GM19468 (cell line): ENCODE measurements around the gene CACNA2D3.

ENCODE experiments used
- ATAC-seq: cut with Tn5 transposase; IDR thresholded peaks from one replicate; pipeline ENCODE4 v1.9.1; 2021; ENCODE audit warnings: mild to moderate bottlenecking, moderate library complexity, moderate number of reproducible peaks; ENCODE audit not compliant: unreplicated experiment; ENCODE audit errors: extremely low read depth

Gene CACNA2D3

DNA sequence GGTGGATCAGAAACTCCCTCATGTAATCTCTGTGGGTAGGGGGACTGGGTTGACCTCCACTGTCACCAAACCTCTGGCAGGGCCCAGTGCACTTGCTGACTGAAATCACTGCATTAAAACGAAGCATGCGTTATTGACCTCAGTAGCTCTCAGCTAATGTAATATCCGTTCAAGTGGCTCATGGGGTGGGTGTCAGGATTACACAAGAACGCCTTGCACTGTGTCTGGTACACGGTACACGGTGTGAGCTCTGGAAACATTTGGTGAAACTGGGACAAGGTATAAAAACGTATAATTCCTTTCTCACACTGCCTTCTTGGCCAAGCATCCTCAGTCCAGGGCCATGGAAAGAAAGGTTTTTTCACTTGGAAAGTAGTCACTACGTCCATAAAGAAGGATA lies 793.6 kb downstream of the CACNA2D3 start:
- no peak for ATAC-seq

- ATAC-seq = no peak
Measured at GRCh38 chr3:54916732-54917131, 794.4 kb downstream of the CACNA2D3 start.

DNA sequence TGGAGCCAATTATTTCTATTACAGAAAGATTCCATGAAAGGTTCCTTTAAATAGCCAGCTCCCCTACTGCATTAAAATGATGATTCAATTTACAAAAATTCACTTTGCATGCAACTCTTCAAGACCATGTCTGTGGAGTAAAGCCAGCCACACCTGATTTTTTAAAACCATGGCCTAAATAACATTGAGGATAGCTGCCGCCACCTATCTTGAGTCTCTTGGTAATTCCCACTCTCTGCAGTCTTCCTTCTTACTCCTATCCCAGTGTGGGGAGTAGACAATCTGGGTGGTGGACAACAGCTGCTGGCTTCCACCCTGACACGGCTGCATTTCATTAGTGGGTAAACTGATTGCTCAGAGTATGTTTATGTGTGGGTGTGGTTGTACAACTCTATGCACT lies 794.8 kb downstream of the CACNA2D3 start:
- ATAC-seq = no peak

DNA sequence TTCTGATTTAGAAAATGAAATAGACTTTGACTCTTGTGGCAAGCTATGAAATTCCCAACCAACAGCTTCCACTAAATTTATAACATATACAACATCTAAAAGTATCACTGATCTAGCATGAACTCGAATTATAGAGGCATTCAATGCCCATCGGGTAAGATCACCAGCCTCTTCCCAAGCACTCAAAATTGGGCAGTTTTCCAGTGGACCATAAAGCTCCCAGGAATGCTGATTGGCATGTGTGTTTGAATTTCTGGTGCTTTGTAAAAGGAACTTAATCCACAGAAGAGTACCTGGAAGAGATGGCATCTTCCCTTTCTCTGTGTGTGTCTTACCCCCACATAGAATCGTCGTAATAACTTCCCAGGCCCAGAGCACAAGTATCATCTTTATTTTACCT lies 795.5 kb downstream of the CACNA2D3 start:
- no peak for ATAC-seq

GRCh38 chr3:54918516-54918915 lies 796.2 kb downstream of the CACNA2D3 start:
- ATAC-seq = no peak

GRCh38 chr3:54928046-54928770 lies 805.9 kb downstream of the CACNA2D3 start, which contains the start of gene LRTM1:
Gene LRTM1, minus strand, starts transcription at chr3:54928059. Its CDS starts 148 bp downstream, at chr3:54927911.
- no peak for ATAC-seq

GRCh38 chr3:54931182-54931581 lies 808.8 kb downstream of the CACNA2D3 start:
- no peak for ATAC-seq

DNA sequence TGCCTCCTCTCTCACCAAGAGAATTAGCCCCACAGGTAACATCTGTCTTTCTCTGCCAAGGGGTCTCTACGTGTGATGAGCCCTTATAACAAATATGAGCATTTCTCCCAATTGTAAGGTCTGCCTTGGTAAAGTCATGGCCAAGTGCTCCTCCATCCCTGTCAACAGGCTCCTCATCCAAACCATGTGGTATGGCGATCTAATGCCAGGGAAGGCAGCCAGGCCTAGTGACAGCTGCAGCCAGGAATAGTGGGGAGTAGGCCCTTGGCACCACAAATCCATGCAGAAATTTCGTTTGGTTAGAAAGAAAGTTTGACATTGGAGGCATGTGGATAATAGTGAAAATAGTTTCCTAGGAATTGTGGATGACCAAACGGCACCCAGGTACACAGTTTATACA lies 810.3 kb downstream of the CACNA2D3 start:
- ATAC-seq = no peak

DNA sequence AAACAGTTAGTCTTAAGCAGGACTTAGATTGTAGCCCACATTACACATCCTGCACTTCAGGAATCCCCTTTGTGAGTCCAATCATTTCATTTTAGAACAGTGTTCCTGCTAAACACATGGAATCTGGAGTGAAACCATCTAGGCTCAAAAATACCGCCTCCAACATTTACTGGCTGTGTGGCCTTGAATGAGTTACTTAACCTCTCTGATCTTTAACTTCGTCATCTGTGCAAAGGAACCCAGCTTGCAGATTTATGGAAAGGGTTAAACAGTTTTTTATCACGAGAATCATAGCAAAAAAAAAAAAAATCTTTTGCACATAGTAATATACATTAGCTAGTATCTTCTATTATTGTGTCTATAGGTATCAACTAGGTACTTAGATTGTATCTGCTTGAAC lies 813.5 kb downstream of the CACNA2D3 start:
- ATAC-seq = no peak

GRCh38 chr3:54936561-54936960 lies 814.2 kb downstream of the CACNA2D3 start:
- no peak for ATAC-seq

DNA sequence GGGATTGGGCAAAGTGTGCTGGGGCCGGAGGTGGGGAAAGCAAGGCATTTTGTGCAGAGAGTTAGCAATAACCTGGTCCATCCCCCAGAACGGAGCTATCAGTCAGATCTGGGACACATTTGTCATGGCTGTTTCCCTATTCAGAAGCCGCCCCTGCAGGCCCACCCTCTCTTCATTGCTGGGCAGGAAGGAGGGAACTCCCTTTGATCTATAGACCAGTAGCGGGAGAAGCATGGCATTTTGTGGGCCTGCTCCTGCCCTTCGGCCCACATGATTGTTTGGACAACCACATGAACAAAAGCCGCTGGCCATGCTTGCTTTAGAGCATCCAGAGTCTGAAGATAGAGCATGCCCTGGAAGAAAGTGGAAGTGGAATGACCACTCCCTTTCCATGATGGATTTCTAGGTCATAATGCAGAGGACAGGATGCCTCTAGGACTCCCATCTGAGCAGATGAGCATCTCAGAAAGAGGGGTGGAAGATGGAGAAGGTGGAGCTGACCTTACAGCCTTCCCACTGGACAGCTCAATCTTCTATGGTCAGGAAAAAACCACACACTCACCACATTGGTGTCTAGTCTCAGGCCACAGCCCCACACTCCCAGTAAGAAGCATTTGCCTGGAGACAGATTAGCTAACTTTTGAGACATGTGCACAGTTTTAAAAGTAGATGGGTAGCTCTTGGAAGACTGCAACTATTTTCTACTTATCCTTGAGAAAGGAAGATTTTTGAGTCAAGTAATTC lies 817.4 kb downstream of the CACNA2D3 start:
- no peak for ATAC-seq

DNA sequence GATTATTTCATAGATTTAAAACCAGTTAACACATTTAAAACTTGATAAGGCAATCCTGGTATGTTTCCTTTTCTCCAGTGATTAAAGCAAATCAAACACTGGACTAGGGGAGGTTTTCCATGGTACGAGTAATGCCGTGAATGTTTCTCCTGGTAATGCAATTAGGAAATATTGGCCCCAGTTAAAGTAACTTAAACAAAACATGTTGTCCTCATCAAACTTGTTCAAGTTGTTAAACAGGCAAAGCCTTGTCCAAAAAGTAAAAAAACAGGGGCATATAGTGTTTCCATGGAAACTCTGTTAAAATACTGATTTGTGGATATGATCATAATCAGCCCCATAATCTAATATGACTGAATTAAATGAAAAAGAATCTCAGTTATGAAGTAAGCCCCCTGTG lies 818.6 kb downstream of the CACNA2D3 start:
- ATAC-seq = no peak

DNA sequence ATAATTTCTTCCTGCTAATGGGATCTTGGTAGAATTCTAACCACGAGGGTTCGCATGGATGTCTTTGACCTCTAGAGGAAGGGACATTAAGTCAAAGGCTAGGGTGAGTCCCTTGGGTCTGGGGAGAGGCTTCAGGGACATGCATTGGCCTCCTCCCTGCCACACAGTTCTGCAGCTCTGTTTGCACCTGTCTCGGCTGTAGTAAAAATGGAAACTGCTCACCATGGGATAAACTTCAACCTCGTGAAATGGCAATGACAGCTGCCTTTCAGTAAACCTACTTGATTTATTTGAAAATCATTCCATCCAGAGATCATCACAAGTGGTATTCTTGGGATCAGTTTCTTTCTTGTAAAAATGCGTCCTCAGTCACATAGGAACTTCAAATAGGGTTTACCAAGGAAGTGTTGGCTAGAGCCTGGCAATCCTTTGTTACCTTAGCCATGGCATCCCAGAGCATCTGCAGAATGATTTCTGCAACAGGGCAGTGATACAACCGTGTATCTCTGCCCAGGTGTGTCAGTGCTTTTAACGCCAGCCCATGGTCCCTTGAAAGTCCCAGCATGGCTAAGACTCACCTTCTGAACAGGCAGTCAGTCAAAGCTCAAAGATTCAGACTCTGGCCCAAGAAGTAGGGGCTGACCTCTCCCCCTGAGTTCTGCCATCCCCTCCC lies 819.5 kb downstream of the CACNA2D3 start:
- ATAC-seq = no peak

- ATAC-seq = no peak
Measured at GRCh38 chr3:54949491-54950044, 827.2 kb downstream of the CACNA2D3 start.

DNA sequence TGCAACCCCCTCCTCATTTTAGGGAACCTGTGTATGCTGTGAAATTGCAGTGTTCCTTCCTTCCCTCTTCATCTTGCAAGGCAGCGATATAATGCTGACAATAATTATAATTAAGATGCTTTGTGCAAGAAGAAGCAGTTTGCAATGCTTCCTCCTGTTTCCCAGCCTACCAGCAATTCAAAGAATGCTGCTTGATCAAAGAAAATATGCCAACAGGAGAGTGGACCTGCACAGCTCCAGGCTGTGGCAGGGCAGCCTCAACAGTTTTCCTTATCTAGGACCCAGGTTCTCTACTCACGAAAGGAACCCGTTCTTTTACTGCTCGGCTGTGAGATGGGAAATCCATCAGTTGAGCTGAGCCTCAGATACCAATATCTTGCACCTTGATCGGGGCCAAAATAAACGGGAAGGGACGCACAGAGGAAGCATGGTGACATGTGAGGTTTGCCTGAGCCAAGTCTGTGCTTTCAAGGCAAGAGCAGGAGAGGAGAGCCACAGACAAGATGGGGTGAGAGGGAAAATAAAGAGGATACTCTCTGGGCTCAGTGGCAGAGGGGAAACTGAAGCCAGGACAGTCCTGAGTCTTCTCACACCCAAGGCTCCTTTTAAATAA lies 828.1 kb downstream of the CACNA2D3 start:
- ATAC-seq = no peak

GRCh38 chr3:54951405-54951804 lies 829.1 kb downstream of the CACNA2D3 start:
- ATAC-seq = no peak

GRCh38 chr3:54954022-54954421 lies 831.7 kb downstream of the CACNA2D3 start:
- ATAC-seq = no peak

- ATAC-seq = no peak
Measured at GRCh38 chr3:54954521-54954920, 832.2 kb downstream of the CACNA2D3 start.

- no peak for ATAC-seq
Measured at GRCh38 chr3:54955496-54955895, 833.1 kb downstream of the CACNA2D3 start.

GRCh38 chr3:54955941-54956340 lies 833.6 kb downstream of the CACNA2D3 start:
- ATAC-seq = no peak
